ENCODE results near the gene MED27. TPM values are rescaled to one million over a fixed set of nuclear protein-coding genes. Genes with fewer than 3 reads are reported as not detected.
A peak's percentile ranks its signal among the peaks of the same experiment; 100 is the strongest.
"Not testable (repeated sequence)": the region's sequence is repeated elsewhere in the genome, so short reads cannot be mapped to it uniquely, and the experiment has no call there.

The MED27 gene
- total and polyA plus RNA-seq, 2 of the 13 experiments (the other 11 are each of a cell fraction or from before 2014, with no cell fraction given) = 16.9 to 19.0 TPM

GRCh38 chr9:132011309-132011708 lies 68.4 kb downstream of the MED27 start:
- intact Hi-C loops (cut with micrococcal nuclease; ENCODE audit: unreplicated experiment) = no loop called here
- CTCF ChIA-PET (ENCODE audit: low intra/inter-chr PET ratio, low total read pairs) = no interaction called here
- in situ Hi-C loops (cut with HindIII; ENCODE audit: extremely low pct_ligation_motif_present, low pct_unique_long_range_greater_than_20kb) = no loop called here
- 93% methylated on average over 2 of the region's 2 CpGs for WGBS (ENCODE audit: low lambda C conversion rate)
- H3K9ac ChIP-seq (ENCODE audit: insufficient read depth, low read depth, low read length) = no peak overlapping the region
- POLR2A ChIA-PET = no interaction called here
- 0 out of 5 replicates have a peak, but pooled peaks cover 0 to 1% of the 10 kb centered on the region in 2 experiments for H3K36me3 ChIP-seq (replicated peaks in 1 of 2; ENCODE audit: control insufficient read depth in 1 of 2, insufficient read depth in 2 of 2, low read length in 2 of 2)
- H3K9me3 ChIP-seq (ENCODE audit: low read length) = no peaks in the 10 kb centered on the region
- FAIRE-seq (no peak), ATAC-seq (no peak), DNase-seq (ENCODE audit: low spot score) (no peak)
- no peak overlapping the region for H3K4me3 ChIP-seq (replicated peaks in 1 of 3; ENCODE audit: insufficient read depth in 1 of 3, low read depth in 2 of 3, low read length in 3 of 3)
- no peaks in the 10 kb centered on the region for H3K27me3 ChIP-seq (ENCODE audit: control insufficient read depth in 1 of 2, insufficient read depth in 2 of 2, low read length in 2 of 2)
- peaks cover 6% of the 10 kb centered on the region for H4K20me1 ChIP-seq (ENCODE audit: insufficient read depth, low read length)
- H3K27ac ChIP-seq (ENCODE audit: extremely low read length, insufficient read depth, low read length) = no peak overlapping the region
- no peak overlapping the region for H2AFZ ChIP-seq (ENCODE audit: low read length)
- BruUV-seq (replicated peaks) = no TSS peak
- no peak for TF ChIP-seq GABPA (IDR thresholded peaks at IDR 0.05; ENCODE audit: low read depth, low read length)
- TF ChIP-seq GABPA (CRISPR knock-in tag; IDR thresholded peaks at IDR 0.05; ENCODE audit: low read depth) = no peak
- peak; percentile 96 for TF ChIP-seq ZKSCAN1 (IDR thresholded peaks at IDR 0.05; ENCODE audit: low read length)
- no peak for TF ChIP-seq CREM (IDR thresholded peaks at IDR 0.05)
- TF ChIP-seq CREM (CRISPR knock-in tag; IDR thresholded peaks at IDR 0.05) = no peak
- TF ChIP-seq ARHGAP35 (CRISPR knock-in tag; IDR thresholded peaks at IDR 0.05; ENCODE audit: borderline replicate concordance) = no peak
- TF ChIP-seq, protein P1, sequence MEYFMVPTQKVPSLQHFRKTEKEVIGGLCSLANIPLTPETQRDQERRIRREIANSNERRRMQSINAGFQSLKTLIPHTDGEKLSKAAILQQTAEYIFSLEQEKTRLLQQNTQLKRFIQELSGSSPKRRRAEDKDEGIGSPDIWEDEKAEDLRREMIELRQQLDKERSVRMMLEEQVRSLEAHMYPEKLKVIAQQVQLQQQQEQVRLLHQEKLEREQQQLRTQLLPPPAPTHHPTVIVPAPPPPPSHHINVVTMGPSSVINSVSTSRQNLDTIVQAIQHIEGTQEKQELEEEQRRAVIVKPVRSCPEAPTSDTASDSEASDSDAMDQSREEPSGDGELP (IDR thresholded peaks at IDR 0.05; ENCODE audit: borderline replicate concordance, low read depth) = no peak
- TF ChIP-seq ZNF556 (CRISPR knock-in tag; IDR thresholded peaks at IDR 0.05; ENCODE audit: borderline replicate concordance) = no peak
- H3K4me1 ChIP-seq (ENCODE audit: insufficient read depth, low read length) = peaks cover 24% of the 10 kb centered on the region
- H3K4me2 ChIP-seq (ENCODE audit: low read depth, low read length) = no peak overlapping the region
- no peaks in the 10 kb centered on the region for H3K79me2 ChIP-seq (ENCODE audit: insufficient read depth, low read length)

GRCh38 chr9:132010201-132010600 lies 69.5 kb downstream of the MED27 start:
- peaks cover 24% of the 10 kb centered on the region for H3K4me1 ChIP-seq (ENCODE audit: insufficient read depth, low read length)
- POLR2A ChIA-PET, FAIRE-seq: not testable (repeated sequence)

More at GRCh38 chr9:132010201-132010600, 69.5 kb downstream of the MED27 start:
- ATAC-seq; H2AFZ ChIP-seq (ENCODE audit: low read length); H4K20me1 ChIP-seq (ENCODE audit: insufficient read depth, low read length); H3K79me2 ChIP-seq (ENCODE audit: insufficient read depth, low read length); CTCF ChIA-PET (ENCODE audit: low intra/inter-chr PET ratio, low total read pairs); H3K4me2 ChIP-seq (ENCODE audit: low read depth, low read length); DNase-seq (ENCODE audit: low spot score); H3K27me3 ChIP-seq (ENCODE audit: control insufficient read depth in 1 of 2, insufficient read depth in 2 of 2, low read length in 2 of 2); H3K36me3 ChIP-seq (replicated peaks in 1 of 2; ENCODE audit: control insufficient read depth in 1 of 2, insufficient read depth in 2 of 2, low read length in 2 of 2); H3K4me3 ChIP-seq (replicated peaks in 1 of 3; ENCODE audit: insufficient read depth in 1 of 3, low read depth in 2 of 3, low read length in 3 of 3); H3K27ac ChIP-seq (ENCODE audit: extremely low read length, insufficient read depth, low read length); H3K9ac ChIP-seq (ENCODE audit: insufficient read depth, low read depth, low read length); in situ Hi-C loops (cut with HindIII; ENCODE audit: extremely low pct_ligation_motif_present, low pct_unique_long_range_greater_than_20kb); H3K9me3 ChIP-seq (ENCODE audit: low read length); intact Hi-C loops (cut with micrococcal nuclease; ENCODE audit: unreplicated experiment); BruUV-seq (replicated peaks): not testable (repeated sequence)
- 81% methylated on average over 2 of the region's 2 CpGs for WGBS (ENCODE audit: low lambda C conversion rate)
